ENCODE measurements around the gene HSD17B4.
"Not testable (repeated sequence)": the region's sequence is repeated elsewhere in the genome, so short reads cannot be mapped to it uniquely, and the experiment has no call there.

The HSD17B4 gene

GRCh38 chr5:119432674-119433237, 19.5 kb upstream of the HSD17B4 start:
- not testable (repeated sequence) for DNase-seq (ENCODE audit: low read depth, low spot score)

- DNase-seq (ENCODE audit: low read depth, low spot score): peak; percentile 42
Measured at GRCh38 chr5:119435436-119436132, 16.7 kb upstream of the HSD17B4 start.

DNA sequence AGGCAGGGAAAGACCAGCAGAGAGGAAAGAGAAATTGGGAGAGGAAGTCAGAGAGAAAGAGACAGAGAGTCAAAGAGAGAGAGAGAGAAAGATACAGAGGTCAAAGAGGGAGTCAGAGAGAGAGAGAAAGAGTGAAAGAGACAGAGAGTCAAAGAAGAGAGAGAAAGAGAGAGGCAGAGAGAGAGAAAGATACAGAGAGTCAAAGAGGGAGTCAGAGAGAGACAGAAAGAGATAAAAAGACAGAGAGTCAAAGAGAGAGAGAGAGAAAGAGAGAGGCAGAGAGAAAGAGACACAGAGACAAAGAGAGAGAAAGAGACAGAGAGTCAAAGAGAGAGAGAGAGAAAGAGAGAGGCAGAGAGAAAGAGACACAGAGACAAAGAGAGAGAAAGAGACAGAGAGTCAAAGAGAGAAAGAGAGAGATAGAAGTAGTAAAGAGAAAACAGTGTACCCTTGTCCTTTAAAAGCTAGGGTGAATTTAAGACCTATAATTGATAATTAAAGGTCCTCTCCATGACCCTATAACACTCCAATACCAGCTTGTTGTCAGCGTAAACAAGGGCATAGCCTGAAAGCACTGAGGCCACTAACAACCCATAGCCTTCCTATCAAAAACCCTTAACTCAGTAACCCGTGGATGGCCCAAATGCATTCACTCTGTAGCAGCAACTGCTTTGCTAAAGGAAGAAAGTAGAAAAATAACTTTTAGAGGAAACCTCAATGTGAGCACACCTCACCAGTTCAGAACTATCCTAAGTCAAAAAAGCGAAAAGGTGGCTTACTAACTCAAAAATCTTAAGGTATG, 14.3 kb upstream of the HSD17B4 start:
- DNase-seq (ENCODE audit: low read depth, low spot score): not testable (repeated sequence)

DNA sequence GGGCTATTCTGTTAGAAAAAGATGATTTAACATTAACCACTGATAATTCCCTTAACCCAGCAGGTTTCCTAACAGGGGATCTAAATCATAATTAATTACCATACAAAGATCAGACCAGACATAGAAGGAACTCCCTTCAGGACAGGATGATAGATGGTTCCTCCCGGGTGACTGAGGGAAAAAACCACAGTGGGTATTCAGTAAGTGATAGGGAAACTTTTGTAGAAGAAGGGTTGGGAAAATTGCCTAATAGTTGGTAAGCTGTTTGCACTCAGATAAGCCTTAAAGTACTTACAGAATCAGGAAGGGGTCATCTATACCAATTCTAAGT, 13.7 kb upstream of the HSD17B4 start:
- DNase-seq (ENCODE audit: low read depth, low spot score): not testable (repeated sequence)

GRCh38 chr5:119439140-119439631, 13.1 kb upstream of the HSD17B4 start:
- DNase-seq (ENCODE audit: low read depth, low spot score): no peak

DNA sequence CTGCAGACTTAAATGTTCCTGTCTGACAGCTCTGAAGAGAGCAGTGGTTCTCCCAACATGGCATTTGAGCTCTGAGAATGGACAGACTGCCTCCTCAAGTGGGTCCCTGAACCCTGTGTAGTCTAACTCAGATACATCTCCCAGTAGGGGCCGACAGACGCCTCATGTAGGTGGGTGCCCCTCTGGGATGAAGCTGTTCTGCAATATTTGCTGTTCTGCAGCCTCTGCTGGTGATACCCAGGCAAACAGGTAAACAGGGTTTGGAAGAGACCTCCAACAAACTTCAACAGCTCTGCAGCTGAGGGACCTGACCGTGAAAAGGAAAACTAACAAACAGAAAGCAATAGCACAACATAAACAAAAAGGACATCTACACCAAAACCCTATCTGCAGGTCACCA, 12.7 kb upstream of the HSD17B4 start:
- DNase-seq (ENCODE audit: low read depth, low spot score): not testable (repeated sequence)

- not testable (repeated sequence) for DNase-seq (ENCODE audit: low read depth, low spot score)
Measured at GRCh38 chr5:119444643-119445042, 7.7 kb upstream of the HSD17B4 start.

- peak; percentile 38 for DNase-seq (ENCODE audit: low read depth, low spot score)
Measured at GRCh38 chr5:119445544-119445943, 6.8 kb upstream of the HSD17B4 start.

- DNase-seq (ENCODE audit: low read depth, low spot score): no peak
Measured at GRCh38 chr5:119449882-119450281, 2.4 kb upstream of the HSD17B4 start.

GRCh38 chr5:119450627-119451026, 1.7 kb upstream of the HSD17B4 start:
- DNase-seq (ENCODE audit: low read depth, low spot score): not testable (repeated sequence)

DNA sequence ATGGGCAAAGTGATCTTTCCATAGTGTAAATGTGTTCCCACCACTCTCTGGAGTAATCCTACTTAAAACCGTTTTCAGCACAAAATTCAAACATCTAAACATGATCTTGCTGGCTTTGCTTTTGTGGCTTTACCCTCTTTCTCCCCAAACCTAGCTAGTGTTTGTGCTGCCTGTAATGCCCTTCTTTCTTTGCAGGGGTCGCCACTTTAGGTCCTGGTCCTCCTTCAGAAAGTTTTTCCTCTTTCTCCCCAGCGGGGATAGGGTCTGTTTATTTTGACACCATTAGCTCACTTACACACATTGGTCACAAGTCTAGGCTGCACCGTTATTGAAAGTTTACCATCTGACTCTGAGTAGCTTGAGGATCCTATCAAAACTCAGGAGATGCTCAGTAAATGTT, 736 bp upstream of the HSD17B4 start:
- no peak for DNase-seq (ENCODE audit: low read depth, low spot score)

DNA sequence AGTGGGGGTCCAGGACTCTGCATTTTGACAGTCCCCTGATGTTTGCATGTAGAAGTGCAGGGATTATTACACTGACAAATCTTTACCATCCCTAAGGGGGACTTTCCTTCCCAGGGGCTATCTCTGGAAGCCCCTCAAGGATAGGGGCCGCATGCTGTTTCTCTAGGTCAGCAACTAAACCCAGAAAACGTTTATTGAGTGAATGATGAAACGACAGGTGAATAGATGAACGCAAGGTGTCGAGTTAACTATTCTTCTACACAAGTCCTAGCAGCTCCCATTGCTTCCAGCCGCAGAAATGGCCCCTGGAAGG, 281 bp upstream of the HSD17B4 start:
- DNase-seq (ENCODE audit: low read depth, low spot score): no peak

DNA sequence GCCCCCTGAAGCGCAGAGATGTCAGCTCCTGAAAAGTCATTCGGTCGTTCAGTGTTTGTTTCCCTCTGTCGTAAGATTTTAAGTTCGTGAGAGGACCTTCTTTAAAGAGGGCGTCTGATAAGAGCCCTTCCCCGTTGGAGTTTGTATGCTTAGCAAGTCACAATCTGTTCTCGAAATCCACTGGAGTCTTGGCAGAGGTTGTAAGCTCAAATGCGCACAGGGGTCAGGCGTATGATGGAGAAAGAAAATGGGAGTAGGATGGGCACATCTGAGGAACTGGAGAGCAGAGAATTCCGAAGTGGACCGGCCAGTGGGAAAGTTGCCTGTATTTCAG, 710 bp downstream of the HSD17B4 start:
- DNase-seq (ENCODE audit: low read depth, low spot score): no peak

GRCh38 chr5:119454171-119454570, 1.9 kb downstream of the HSD17B4 start:
- DNase-seq (ENCODE audit: low read depth, low spot score): no peak

DNA sequence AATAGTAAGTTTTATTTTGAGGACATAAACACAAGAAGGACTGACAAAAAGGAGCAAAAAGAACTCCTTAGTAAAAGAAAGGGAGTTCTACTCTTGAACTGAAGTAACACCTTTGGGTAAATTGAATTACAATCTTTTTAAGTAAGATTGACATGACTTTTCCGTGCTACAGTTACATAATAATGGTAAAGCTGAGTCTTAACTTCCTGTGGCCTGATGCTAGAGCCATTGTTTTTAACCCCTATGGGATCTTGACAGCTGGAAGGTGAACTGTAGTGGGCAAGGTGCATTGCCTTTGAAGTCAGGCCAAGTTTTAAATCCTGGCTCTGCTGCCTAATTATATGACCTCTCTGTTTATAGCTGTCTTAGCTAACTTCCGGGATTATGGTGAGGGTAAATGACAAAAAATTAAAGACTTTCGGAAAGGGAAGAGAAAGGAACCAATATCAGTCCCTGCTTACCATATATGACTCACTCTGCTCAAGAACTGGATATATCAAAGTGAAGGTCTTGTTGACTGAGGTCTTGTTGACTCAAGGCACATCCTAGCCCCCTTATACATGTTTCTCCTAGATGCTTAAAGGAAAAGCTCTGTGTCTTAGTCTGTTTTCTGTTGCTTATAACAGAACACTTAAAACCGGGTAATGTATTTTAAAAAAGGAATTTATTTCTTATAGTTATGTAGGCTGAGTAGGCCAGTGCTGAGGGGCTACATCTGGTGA, 6.8 kb downstream of the HSD17B4 start:
- DNase-seq (ENCODE audit: low read depth, low spot score): peak; percentile 59

GRCh38 chr5:119465640-119466039, 13.3 kb downstream of the HSD17B4 start:
- no peak for DNase-seq (ENCODE audit: low read depth, low spot score)

DNA sequence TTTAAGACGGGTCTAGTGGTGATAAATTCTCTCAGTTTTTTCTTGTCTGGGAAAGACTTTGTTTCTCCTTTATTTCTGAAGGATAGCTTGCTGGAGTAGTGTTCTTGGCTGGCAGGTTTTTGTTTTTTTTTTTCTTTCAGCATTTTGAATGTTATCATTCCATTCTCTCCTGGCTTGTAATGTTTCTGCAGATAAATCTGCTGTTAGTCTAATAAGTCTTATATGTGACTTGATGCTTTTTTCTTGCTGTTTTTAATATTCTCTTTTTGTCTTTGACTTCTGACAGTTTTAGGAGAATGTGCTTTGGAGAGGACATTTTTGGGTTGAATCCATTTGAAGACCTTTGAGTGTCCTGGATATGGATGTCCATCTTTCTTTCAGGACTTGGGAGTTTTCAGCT, 16.0 kb downstream of the HSD17B4 start:
- no peak for DNase-seq (ENCODE audit: low read depth, low spot score)

DNA sequence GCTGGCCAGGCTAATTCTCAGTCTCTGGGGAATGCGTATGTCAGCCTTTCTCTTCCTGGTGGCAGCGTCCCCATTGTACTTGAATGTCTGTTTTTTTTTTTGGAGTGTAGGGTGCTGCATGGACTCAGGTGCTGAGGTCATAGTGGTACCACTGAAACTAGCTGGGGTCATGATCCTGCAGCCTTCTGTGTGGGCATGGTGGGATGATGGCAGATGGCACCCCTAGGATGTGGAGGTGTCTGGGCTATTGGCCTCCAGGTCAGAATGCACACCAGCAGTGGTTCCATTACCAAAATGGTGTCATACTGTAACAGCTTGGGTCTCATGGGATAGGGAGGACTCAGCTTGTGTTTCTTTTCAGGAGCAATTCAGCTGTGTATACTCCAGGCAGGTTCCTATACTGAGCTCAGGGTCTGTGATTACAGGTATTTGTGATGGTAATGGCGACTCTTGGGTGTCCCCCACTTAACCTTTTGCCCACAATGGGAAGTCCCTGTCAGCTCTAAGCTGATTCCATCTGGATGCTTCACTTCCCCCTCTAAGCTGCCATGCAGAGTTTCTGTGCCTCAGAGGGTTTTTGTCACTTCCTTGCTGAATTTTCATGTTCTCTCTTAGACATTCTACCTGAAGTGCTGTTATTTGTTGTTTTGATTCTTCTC, 17.9 kb downstream of the HSD17B4 start:
- DNase-seq (ENCODE audit: low read depth, low spot score): peak; percentile 80

DNA sequence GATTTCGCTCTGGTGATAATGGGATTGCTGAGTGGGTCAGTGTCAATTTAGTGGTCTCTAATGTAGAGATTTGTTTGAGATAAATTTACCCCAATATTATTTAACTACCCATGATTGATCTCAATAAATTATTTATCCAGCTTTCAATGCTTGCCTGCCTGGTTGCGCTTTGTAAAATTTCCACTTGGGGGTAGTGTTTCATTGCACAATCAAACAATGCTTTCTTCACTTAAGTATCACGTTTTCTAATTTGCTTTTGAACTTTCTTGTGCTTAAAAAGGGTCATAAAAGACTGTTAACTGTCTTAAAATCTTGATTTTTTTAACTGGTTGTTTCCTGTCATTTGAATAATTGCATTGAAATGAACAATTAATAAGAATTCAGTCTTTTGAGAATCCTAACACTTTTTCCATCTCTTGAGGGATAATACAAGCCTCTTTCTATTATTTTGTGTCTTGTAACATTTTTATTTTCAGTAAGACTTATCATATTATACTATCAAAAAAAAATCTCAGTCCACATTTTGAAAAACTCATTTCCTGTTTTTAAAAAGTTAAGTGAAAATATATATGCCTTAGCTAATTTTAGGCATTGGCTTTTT, 18.7 kb downstream of the HSD17B4 start:
- DNase-seq (ENCODE audit: low read depth, low spot score): no peak

- DNase-seq (ENCODE audit: low read depth, low spot score): no peak
Measured at GRCh38 chr5:119473241-119473640, 20.9 kb downstream of the HSD17B4 start.

GRCh38 chr5:119476341-119476740, 24.0 kb downstream of the HSD17B4 start:
- DNase-seq (ENCODE audit: low read depth, low spot score): no peak

All from iPS DF 19.7 (cell line).